Nephron (organoid): ENCODE measurements around the gene OSBPL6.

Source experiments
- H3K27ac Mint-ChIP-seq, 3 experiments: 2 replicates each; pipeline ENCODE4 v1.8.0; 2020; ENCODE audit warnings: mixed read lengths in 3 of 3, mild to moderate bottlenecking in 2 of 3, moderate library complexity in 1 of 3
- H3K27me3 Mint-ChIP-seq: 2 replicates; pipeline ENCODE4 v1.8.0; 2021; ENCODE audit warnings: low read depth, mild to moderate bottlenecking, moderate library complexity, mixed read lengths
- H3K36me3 Mint-ChIP-seq: 2 replicates; pipeline ENCODE4 v1.8.0; 2020; ENCODE audit warnings: low read depth, mixed read lengths
- H3K4me1 Mint-ChIP-seq: 2 replicates; pipeline ENCODE4 v1.8.0; 2020; ENCODE audit warnings: mixed read lengths
- H3K4me3 Mint-ChIP-seq, 3 experiments: 2 replicates each; pipeline ENCODE4 v1.8.0; 2020; ENCODE audit warnings: mild to moderate bottlenecking in 3 of 3, mixed read lengths in 3 of 3, moderate library complexity in 2 of 3
- H3K9me3 Mint-ChIP-seq: 2 replicates; pipeline ENCODE4 v1.8.0; 2020; ENCODE audit warnings: mixed read lengths
- CTCF ChIP-seq, 3 experiments: fragments of 200-600 bp; sonication (generic); IDR thresholded peaks; one replicate each; pipeline ENCODE4 v1.5.0; 2021; ENCODE audit warnings: antibody characterized with exemption in 3 of 3; ENCODE audit not compliant: unreplicated experiment in 3 of 3

Gene OSBPL6

GRCh38 chr2:178251151-178251955, 57.0 kb downstream of the OSBPL6 start:
- Mint-ChIP-seq H3K9me3 (no peaks in the 10 kb centered on the region), H3K4me3 (no peak overlapping the region), H3K27ac (peak overlapping the region in 2 of 3 experiments; percentile 12 to 45), H3K4me1 (peaks cover 61% of the 10 kb centered on the region), H3K36me3 (no peaks in the 10 kb centered on the region), H3K27me3 (no peaks in the 10 kb centered on the region)
- TF ChIP-seq CTCF (IDR thresholded peaks at IDR 0.05; ENCODE audit: unreplicated experiment in 3 of 3): no peak

- TF ChIP-seq CTCF (IDR thresholded peaks at IDR 0.05; ENCODE audit: unreplicated experiment in 3 of 3): no peak
- H3K36me3 Mint-ChIP-seq: no peaks in the 10 kb centered on the region
- H3K4me3 Mint-ChIP-seq: peak overlapping the region in 1 of 3 experiments; percentile 1
- H3K9me3 Mint-ChIP-seq: no peaks in the 10 kb centered on the region
- H3K4me1 Mint-ChIP-seq: peaks cover 52% of the 10 kb centered on the region
- no peaks in the 10 kb centered on the region for H3K27me3 Mint-ChIP-seq
- peak overlapping the region; percentile 57 to 82 (median 79) for H3K27ac Mint-ChIP-seq
These were observed 62.2 kb downstream of the OSBPL6 start for GRCh38 chr2:178256382-178257042.

GRCh38 chr2:178257127-178257526, 62.8 kb downstream of the OSBPL6 start:
- Mint-ChIP-seq H3K4me1 (peaks cover 46% of the 10 kb centered on the region), H3K27me3 (no peaks in the 10 kb centered on the region), H3K36me3 (no peaks in the 10 kb centered on the region), H3K4me3 (no peak overlapping the region), H3K9me3 (no peaks in the 10 kb centered on the region), H3K27ac (no peak overlapping the region)
- no peak for TF ChIP-seq CTCF (IDR thresholded peaks at IDR 0.05; ENCODE audit: unreplicated experiment in 3 of 3)

GRCh38 chr2:178258916-178259315, 64.6 kb downstream of the OSBPL6 start:
- Mint-ChIP-seq H3K36me3 (no peaks in the 10 kb centered on the region), H3K9me3 (no peaks in the 10 kb centered on the region), H3K27ac (peak overlapping the region in 1 of 3 experiments; percentile 5)

GRCh38 chr2:178263159-178263860, 69.0 kb downstream of the OSBPL6 start:
- no peaks in the 10 kb centered on the region for H3K36me3 Mint-ChIP-seq
- no peaks in the 10 kb centered on the region for H3K27me3 Mint-ChIP-seq
- TF ChIP-seq CTCF (IDR thresholded peaks at IDR 0.05; ENCODE audit: unreplicated experiment in 3 of 3): no peak
- H3K9me3 Mint-ChIP-seq: no peaks in the 10 kb centered on the region
- H3K4me3 Mint-ChIP-seq: no peak overlapping the region
- no peak overlapping the region for H3K27ac Mint-ChIP-seq
- peaks cover 16% of the 10 kb centered on the region for H3K4me1 Mint-ChIP-seq

More at GRCh38 chr2:178258916-178259315, 64.6 kb downstream of the OSBPL6 start:
- no peak for TF ChIP-seq CTCF (IDR thresholded peaks at IDR 0.05; ENCODE audit: unreplicated experiment in 3 of 3)
- H3K4me3 Mint-ChIP-seq: no peak overlapping the region
- H3K4me1 Mint-ChIP-seq: peaks cover 38% of the 10 kb centered on the region
- H3K27me3 Mint-ChIP-seq: no peaks in the 10 kb centered on the region
